Measurements from ENCODE around the gene PCBP3.
"Not testable (repeated sequence)": the region's sequence is repeated elsewhere in the genome, so short reads cannot be mapped to it uniquely, and the experiment has no call there.

Gene PCBP3

DNA sequence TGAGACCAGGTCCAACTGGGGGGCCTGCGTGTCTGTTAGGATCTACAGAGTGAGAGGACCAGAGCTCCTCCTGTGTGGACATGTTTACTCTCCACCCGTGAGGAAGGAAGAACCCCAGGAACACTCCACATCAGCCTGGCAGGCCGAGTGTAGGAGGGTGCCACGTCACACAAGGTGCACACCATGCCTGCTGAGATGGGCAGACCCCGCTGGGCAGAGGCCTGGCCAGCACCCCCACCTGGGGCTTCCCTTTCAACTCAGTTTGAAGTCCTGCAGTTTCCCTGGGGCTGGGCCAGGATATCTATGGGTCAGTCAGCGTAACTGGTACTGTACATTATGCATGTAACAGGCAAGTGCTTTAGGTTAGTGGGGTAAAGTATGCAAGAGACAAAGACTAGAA is 30.1 kb upstream of the PCBP3 start:
- no peak for DNase-seq (ENCODE audit: low read depth in 2 of 2)

DNA sequence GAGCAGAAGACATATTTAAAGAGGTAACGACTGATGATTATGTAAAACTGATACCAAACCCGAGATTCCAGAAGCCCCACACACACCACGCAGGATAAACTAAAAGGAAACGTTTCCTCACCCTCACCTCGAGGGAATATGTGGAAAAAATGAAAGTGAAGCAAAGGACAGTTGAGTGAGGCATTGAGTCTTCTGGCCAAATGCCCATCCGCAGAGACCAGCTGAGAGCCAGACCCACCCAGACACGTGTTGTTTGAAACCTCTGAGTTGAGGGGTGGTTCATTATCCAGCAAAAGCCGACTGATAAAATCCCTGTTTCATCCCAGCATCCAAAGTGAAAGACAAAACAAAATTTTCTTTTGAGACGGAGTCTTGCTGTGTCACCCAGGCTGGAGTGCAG is 29.6 kb upstream of the PCBP3 start:
- no peak for DNase-seq (ENCODE audit: low read depth in 2 of 2)

DNA sequence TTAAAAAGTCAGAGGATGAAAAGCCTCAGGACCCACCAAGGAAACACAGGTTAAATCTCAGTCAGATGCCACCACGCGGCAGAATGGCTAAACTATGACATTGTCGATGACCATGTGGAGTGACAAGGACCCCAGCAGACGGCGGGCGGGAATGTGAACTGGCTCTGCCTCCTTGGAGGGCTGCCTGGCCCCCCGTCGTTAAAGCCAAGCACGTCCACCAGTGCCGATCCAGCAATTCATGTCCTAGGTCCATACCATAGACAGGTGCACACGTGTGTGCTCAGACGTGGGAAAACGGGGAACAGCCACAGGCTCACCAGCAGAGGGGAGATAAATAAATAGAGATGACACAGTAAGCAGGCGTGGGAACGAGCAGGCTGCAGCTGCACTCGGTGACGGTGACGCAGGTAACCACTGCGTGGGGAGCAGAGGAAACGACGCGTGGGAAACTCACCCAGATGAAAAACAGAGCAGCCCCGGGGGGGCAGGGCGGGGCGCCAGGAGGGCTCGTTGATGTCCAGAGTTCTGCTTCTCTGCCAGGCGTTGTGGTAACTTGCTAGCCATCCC is 28.3 kb upstream of the PCBP3 start:
- DNase-seq (ENCODE audit: low read depth in 2 of 2): peak; percentile 75 to 84

DNA sequence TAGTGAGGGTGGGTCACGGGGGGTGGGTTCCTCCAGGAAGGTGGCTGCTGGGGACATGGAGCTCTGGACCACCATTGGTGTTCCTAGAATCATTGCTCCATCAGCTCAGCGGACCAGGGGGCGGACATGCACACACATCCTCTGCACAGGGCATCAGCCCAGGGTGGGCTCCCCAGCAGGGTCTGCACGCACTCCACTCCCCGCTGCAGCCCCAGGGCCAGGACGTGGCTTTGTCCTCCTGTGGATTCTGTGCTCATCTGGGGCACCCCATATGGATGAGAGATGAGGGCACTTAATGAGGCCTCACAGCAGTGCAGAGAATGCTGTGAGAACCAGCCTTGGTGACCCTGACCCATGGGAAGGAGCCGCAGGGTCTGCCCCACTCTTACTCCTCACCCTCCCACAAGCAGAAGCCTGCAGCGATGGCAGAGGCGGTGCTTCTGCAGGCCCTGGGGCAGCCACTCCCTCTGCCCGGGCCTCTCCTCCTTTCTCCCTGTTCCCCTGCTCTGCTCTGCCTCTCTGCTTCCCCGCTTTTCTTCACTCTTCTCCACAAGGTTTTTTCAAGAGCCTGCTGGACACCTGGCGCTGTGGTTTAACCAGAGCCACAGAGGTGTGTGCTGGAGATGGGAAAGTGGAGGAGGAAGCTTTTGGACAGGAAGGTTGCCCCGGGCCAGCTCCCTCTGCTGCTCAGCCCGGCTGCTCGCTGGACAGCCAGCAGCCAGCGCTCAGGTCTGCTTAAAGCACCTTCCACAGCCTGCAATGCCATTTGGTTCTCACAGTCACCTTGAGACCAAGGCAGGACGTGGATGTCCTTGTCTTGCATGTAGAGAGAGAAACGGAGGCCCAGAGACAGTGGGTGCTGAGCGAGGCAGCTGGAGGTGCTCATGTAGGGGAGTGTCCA is 26.3 kb upstream of the PCBP3 start:
- no peak for DNase-seq (ENCODE audit: low read depth in 2 of 2)

DNA sequence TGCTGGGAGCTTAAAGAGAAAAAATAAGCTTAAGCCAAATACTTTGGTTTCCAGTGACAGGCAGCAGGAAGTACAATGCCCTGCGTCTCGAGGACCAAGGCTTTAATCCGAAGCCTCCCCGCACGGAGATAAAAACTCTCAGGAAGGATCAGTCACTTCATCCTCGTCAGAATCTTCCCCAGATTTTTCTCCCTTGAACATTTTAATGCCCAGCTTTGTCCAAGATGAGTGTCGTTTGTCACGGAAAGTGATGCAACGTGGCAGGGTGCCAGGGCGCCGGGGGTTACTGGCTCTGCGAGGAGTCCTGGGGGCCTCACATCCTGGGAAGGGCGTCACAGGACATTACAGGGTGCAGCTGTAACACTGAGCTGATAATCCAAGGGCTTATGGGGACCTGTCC is 25.2 kb upstream of the PCBP3 start:
- no peak for DNase-seq (ENCODE audit: low read depth in 2 of 2)

DNA sequence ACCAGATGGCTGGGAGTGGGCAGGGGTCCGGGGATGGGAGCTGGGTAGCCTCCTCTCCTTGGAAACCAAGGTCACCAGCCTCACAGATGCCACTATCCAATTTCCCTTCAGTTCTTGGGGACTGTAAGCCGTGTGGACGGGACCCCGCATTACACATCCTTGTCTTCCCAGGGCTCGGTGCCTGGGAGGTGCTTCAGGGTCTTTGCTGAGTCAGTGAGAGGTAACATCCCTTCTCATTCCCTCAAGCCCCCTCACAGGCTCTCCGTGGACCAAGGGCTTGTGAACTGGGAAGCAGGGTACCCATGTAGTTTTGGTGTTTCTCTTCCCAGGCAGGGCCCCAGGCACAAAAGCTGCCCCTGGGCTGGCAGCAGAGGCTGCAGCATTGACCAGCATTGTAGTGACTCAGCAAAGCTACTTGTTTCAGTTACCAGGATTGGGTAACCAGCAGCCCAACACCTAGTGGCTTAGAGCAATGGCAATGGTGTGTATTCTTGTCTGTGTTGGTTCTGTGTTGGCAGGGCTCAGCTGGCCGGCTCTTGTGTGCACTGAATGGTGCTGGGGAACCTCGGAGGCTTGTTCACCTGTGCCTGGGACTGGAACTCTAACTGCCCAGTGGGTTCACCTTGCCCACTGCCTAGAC is 24.6 kb upstream of the PCBP3 start:
- DNase-seq (ENCODE audit: low read depth in 2 of 2): no peak

DNA sequence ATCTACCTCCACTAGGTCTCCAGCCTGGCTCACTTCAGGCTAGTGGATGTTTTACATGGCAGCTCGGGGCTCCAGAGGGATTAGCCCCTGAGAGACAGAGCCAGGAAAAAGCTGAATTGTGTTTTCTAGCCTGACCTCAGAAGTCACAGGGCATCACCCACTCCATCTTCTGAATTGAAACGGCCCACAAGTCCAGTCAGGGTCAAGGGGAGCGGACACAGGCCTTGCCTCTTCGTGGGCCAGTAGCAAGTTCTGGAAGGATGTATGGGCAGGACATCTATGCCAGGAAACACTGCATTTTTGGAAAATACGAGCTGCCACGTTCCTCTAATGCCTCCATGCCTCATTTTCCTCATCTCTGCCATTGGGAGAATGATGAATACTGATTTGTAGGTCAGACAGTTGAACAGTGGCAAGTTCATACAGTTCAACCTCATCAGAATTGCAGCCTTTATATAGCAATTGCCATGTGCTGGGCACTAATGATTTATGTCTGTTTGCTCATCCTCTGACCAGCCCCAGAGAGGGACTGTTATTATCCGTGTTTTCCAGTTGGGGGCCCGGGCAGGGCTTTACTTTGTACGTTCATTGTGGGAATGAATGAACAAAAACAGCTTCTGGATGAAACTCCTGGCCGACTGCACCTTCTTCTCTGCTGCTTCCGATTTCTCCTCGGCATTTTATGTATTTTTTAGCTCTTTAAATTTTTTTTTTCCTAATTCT is 23.2 kb upstream of the PCBP3 start:
- DNase-seq (ENCODE audit: low read depth in 2 of 2): no peak

DNA sequence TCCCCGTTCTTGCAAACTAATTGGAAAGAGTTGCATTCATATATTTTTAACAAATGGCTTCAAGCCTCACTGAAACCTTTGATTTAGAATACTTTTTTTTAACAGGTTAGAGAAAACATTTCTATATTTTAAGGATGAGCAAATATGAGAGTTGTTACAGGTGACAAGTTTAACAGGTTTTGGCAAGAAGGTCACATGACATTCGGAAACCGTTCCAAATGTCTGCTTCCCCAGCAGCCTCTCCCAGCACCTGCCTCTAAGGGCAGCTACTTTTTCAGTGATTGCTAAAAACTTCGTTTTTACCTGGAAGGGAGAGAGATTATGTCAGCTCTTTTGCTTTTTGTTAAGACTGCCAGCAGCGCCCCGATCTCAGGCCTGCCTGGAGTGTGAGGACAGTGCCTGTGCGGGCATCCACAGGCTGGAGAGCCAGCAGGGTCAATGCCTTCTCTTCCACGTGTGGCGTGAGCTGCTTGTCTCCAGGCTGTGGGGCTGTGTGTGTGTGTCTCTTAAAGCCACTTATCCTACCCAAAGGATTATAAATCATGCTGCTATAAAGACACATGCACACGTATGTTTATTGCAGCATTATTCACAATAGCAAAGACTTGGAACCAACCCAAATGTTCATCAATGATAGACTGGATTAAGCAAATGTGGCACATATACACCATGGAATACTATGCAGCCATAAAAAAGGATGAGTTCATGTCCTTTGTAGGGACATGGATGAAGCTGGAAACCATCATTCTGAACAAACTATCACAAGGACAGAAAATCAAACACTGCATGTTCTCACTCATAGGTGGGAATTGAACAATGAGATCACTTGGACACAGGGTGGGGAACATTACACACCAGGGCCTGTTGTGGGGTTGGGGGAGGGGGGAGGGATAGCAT is 21.8 kb upstream of the PCBP3 start:
- DNase-seq (ENCODE audit: low read depth in 2 of 2): not testable (repeated sequence)

DNA sequence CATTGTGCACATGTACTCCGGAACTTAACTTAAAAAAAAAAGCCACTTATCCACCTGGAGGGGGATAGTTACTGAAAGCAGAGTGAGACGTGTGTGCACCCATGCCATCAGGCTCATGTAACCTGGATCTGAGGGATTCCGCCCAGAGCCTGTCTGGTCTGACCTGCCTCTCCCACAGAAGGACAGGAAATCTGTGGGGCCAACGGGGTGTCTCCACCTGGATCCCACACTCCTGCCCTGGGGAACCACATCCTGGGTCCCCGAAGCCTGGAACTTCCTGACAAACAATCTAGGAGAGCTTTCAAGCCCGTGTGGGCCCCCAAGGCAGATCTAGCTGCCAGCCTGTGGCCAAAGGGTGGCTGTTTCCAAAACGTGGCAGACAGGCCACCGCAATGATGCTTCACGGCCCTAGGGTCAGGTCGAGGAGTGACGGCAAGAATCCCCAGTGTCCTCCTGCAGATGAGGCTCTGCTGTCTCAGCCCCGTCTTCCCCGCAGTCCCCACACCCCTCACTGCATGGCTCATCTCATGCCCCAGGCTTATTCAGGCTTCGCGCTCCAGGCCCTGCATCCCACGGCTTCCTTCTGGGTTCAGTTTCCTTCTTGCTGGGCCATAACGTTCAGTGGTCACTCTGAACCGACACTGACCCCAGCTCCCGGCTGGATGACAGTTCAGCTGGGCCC is 21.0 kb upstream of the PCBP3 start:
- no peak for DNase-seq (ENCODE audit: low read depth in 2 of 2)

DNA sequence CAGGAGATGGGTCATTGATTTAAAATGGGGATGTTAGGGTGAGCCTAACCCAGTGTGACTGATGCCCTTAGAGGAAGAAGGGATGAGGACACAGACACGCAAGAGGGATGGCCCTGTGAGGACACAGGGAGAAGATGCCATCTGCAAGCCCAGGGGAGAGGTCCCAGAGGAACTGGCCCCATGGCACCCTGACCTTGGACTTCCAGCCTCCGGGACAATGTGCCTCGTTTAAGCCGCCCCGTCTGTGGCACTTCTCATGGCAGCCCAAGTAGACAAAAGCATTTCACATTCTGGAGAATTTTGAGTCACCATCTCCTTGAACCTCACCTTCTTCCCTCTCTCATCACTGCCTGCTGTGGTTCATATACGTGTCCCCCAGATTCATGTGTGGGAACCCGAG is 20.1 kb upstream of the PCBP3 start:
- no peak for DNase-seq (ENCODE audit: low read depth in 2 of 2)

DNA sequence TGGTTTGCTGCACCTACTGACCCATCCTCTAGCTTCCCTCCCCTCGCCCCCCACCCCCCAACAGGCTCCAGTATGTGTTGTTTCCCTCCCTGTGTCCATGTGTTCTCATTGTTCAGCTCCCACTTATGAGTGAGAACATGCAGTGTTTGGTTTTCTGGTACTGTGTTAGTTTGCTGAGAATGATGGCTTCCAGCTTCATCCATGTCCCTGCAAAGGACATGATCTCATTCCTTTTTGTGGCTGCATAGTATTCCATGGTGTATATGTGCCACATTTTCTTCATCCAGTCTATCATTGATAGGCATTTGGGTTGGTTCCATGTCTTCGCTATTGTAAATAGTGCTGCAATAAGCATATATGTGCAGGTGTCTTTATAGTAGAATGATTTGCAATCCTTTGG is 17.4 kb upstream of the PCBP3 start:
- not testable (repeated sequence) for DNase-seq (ENCODE audit: low read depth in 2 of 2)

DNA sequence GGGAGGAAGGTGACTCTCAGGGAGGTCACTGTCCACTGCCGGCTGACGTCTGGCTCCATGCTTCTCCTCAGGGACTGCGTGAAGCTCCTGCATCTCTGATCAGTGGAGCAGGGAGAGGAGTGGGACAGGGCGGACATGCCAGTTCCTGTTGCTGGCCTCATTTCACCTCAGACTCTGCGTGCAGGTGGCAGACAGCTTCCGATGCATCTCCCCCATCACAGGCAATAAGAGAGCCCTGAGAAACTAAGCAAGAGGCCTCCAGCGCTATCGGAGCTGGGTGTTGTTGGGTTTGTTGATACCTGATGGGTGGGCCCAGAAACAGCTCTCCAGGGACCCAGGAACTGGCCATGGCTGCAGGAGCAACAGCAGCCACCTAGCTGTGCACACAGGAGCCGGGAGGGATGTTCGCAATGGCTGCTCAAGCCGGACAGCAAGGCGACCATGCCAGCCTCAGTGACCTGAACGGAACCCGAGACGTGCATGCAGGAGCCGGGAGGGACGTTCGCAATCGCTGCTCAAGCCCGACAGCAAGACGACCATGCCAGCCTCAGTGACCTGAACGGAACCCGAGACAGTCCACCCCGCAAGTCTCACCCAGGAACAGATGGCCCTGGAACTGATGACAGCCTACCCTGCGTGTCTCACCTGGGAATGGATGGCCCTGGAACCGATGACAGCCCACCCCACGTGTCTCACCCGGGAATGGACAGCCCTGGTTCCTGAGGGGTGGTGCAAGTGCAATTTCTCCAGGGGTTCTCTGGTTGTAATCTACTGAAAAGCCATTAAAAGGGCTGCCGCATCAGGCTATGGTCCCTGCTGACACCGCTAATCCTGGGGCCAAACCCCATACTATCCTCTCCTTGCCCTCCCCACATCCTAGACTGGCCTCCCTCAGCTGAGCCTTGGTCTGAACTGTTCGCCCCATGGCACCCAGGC is 14.2 kb upstream of the PCBP3 start:
- no peak for DNase-seq (ENCODE audit: low read depth in 2 of 2)

DNA sequence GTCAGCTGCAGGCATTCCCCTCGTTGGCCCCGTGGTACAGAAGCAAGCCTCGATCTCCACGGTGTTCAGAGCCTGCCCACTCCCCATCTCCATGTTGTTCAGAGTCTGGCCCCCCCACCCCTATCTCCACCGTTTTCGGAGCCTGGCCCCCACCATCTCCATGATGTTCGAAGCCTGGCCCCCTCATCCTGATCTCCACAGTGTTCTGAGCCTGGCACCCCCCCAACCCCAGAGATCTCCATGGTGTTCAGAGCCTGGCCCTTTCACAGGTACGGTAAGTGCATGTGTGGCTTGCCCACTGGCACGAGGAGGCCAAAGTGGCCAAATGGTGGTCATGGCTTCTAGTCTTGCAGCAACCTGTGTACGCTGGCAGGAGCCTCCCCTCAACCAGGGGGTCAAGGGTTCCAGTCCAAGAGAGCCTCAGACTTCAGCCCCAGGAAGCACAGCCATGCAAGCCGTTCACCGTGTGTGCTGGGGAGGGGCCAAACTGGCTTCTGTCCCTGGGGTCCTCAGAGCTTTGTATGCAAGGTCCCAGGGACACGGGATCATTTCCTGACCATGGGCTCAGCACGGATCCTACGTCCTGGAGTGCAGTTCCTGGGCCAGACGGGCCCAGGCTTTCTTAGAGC is 13.3 kb upstream of the PCBP3 start:
- DNase-seq (ENCODE audit: low read depth in 2 of 2): no peak

DNA sequence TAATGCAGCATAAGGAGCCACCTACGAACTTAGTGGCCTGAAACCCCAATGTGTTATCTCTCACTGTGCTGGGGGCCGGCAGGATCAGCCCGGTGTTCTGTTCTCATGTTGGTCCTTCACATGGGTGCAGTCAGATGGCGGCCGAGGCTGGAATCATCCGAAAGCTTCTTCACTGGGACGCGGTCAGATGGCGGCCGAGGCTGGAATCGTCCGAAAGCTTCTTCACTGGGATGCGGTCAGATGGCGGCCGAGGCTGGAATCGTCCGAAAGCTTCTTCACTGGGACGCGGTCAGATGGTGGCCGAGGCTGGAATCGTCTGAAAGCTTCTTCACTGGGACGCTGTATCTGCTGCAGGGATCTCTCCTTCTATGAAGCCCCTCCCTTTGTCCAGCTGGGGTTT is 12.6 kb upstream of the PCBP3 start:
- DNase-seq (ENCODE audit: low read depth in 2 of 2): no peak

DNA sequence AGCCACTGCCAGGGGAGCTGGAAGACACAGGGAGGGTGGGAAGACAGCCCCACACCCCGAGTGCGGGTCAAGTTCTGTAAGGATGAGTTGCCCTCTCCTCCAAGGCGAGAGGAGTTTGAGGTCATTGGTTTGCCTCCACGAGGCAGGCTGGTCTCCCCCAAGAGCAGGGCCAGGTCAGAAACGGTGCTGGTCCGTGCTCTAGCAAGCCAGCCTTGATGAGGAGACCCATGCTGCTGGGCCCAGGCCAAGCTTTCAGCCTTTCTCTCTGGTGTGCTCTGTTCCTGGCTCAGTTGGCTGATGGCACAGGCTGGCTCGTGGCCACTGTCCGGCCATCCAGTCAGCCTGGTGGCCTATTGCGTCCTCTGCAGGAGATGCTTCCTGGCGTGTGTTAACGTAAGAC is 12.0 kb upstream of the PCBP3 start:
- no peak for DNase-seq (ENCODE audit: low read depth in 2 of 2)

DNA sequence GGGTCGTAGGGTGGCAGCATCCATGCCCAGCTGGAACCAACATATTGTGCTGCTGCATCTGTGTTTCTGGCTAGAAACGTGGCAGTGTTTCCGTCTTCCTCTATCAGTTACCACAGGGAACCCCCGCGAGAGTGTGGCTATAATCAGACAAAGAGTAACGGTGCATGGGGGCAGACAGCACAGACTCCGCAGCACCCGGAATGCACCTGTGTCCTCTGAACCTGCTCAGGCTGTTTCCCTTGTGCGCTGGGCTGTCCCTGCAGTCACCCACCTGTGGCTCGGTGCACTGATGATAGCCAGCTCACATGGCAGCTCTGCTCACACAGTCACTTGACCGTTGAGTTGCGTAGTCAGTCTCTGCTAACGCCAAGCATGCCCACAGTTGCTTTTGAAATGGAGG is 11.4 kb upstream of the PCBP3 start:
- DNase-seq (ENCODE audit: low read depth in 2 of 2): no peak

DNA sequence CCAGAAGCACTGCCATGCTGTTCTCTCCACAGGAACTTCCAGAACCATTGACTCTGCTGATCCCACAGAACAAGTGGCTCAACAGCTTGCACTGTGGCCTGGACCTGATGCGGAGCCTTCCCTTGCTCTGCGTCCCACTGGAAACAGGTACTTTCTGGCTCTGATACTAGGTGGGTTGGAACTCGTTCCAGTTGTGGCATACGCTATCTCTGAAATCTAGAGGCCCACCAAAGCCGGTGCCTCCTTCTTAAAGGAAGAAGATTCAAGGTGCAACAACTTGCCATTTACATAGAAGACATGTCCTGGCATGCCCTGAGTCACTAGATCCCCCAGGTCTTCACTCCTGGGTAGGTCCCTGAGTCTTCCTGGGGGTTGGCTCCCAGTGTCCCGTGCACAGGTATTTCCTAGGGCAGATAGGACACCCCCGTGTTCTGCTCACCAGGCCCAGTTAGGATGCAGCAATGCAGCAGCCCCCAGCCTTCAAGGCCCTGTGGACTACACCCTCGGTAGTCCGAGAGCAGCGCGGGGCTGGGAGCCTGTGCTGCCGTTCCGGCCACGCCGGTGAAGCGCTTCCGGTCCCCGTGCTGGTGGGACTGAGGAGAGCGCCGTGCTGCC is 10.8 kb upstream of the PCBP3 start:
- DNase-seq (ENCODE audit: low read depth in 2 of 2): no peak

DNA sequence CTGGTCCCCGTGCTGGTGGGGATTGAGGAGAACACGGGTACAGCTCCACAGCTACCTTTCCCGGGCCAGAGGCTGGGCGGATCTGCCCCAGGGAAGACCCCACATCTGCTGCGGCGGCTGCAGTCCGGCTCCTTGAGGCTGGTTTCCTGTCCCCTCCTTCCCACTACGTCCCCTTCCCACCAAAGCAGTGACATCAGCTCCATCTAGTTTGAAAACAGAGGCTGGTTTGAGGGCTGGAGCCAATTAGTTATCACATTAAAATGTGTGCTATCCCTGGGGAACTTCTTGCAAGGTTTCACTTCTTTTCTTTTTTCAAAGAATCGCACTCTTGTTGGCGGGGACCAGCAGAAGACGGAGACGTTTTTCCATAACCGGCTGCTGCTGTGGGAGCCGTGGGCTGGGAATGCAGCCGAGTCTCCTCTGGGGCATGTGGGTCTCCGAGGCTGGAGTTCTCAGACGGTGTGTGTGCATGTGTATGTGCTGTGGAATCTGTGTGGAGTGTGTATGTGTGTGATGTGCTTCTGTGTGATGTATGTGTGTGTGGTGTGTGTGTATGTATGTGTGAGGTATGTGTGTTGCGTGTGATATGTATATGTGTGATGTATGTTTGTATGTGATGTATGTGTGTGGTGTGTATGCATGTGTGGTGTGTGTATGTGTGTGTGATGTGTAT is 8.9 kb upstream of the PCBP3 start:
- DNase-seq (ENCODE audit: low read depth in 2 of 2): no peak
